BLaER1 treated with 17β-estradiol and CSF1 and Interleukin-3, amounts not matched to agents 10 nM and 100 nM (cell line): ENCODE data around the gene CEP76.

Source experiments
- H3K27ac ChIP-seq, 11 experiments: shearing (Covaris generic); formaldehyde crosslinking; 2 replicates each; pipeline ENCODE4 v1.8.1; 2022
- H3K27me3 ChIP-seq, 11 experiments: shearing (Covaris generic); formaldehyde crosslinking; 2 replicates each; pipeline ENCODE4 v1.8.1; 2022
- H3K36me3 ChIP-seq, 11 experiments: shearing (Covaris generic); formaldehyde crosslinking; 2 replicates each; pipeline ENCODE4 v1.8.1; 2022
- H3K4me1 ChIP-seq, 10 experiments: shearing (Covaris generic); formaldehyde crosslinking; 2 replicates each; pipeline ENCODE4 v1.8.1; 2022
- H3K4me2 ChIP-seq, 11 experiments: shearing (Covaris generic); formaldehyde crosslinking; 2 replicates each; pipeline ENCODE4 v1.8.1; 2022
- H3K4me3 ChIP-seq, 10 experiments: shearing (Covaris generic); formaldehyde crosslinking; 2 replicates each; pipeline ENCODE4 v1.8.1; 2022
- H3K9ac ChIP-seq, 11 experiments: shearing (Covaris generic); formaldehyde crosslinking; 2 replicates each; pipeline ENCODE4 v1.8.1; 2022
- H3K9me3 ChIP-seq, 11 experiments: shearing (Covaris generic); formaldehyde crosslinking; replicated peaks in 1 of 11; 2 replicates each; pipeline ENCODE4 v1.8.1; 2022
- H4K20me1 ChIP-seq, 11 experiments: shearing (Covaris generic); formaldehyde crosslinking; 2 replicates each; pipeline ENCODE4 v1.8.1; 2022
- Cebpa-rat ChIP-seq, 11 experiments: shearing (Covaris generic); IDR thresholded peaks; 2 replicates each; pipeline ENCODE4 v1.8.1; 2022

The CEP76 gene

DNA sequence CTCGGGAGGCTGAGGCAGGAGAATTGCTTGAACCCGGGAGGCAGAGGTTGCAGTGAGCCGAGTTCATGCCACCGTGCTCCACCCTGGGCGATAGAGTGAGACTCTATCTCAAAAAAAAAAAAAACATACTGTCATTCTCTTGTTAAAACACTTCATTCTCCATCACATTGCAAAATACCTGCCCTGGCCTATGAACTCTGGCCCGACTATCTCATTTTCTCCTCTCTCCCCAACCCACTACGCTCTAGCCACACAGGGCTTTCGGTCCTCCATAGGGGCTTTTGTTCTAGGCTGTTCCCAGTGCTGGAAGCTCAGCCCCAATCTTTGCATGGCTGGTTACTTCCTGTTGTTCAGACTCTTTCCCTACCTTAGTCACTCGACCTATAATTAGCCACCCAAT is 10.3 kb downstream of the CEP76 start:
- H3K4me2 ChIP-seq = no peak overlapping the region
- no peaks in the 10 kb centered on the region for H4K20me1 ChIP-seq
- no peaks in the 10 kb centered on the region for H3K27me3 ChIP-seq
- H3K4me1 ChIP-seq = peaks cover 0 to 31% (median 16%) of the 10 kb centered on the region in 10 experiments; a peak in 15 of 20 replicates
- H3K9ac ChIP-seq = no peak overlapping the region
- H3K36me3 ChIP-seq = peaks cover 25 to 81% (median 72%) of the 10 kb centered on the region in 11 experiments; a peak in 21 of 22 replicates
- H3K9me3 ChIP-seq = no peaks in the 10 kb centered on the region
- no peak overlapping the region for H3K4me3 ChIP-seq
- TF ChIP-seq Cebpa-rat (IDR thresholded peaks at IDR 0.05) = no peak
- H3K27ac ChIP-seq = no peak overlapping the region

DNA sequence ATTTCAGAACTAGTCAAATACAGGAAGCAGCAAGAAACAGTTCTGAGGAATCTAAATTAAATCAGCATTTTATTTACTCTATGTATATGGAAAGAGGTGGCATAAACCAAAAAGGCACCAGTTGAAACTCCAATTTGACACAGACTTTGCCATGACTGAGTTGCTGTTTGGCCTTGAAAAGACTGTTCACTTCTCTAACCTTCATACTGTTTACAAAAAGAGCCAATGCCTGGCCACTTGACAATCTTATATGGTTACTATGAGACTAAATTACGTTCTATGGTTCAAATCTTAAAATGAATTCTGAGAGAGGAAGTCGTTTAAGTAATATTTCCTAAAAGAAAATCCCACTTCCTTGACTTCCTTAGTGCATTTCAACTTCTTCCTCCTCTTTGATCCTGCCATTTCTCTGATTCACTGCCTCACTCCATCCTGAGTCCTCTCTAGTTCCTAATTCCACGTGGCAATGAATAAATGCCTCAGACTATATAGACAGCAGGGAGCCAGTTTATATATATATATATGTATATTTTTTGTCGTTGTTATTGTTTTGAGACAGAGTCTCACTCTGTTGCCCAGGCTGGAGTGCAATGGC is 13.2 kb downstream of the CEP76 start:
- TF ChIP-seq Cebpa-rat (IDR thresholded peaks at IDR 0.05) = no peak

DNA sequence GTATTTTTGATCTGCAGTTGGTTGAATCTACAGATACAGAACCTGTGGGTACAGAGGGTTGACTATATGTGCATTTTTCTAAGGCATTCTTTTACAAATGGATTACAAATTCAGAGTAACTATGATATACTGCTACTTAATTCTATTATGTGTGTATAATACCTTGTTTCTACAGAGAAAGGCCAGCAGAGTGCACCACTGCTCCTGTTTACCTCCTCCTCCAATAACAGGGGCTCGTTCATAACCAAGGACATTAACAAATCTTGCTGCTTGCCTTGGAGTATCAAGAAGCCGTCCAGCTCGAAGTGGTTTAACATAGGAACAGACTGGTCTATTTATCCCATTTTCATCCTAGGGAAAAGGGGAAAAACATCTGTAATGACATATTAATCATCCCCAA is 16.4 kb downstream of the CEP76 start:
- peaks cover 22 to 83% (median 68%) of the 10 kb centered on the region in 11 experiments for H3K36me3 ChIP-seq
- no peak overlapping the region for H3K27ac ChIP-seq

More for the DNA sequence above, 13.2 kb downstream of the CEP76 start:
- peaks cover 20 to 81% (median 70%) of the 10 kb centered on the region in 11 experiments; a peak in 21 of 22 replicates for H3K36me3 ChIP-seq
- peak overlapping the region in 9 of 11 experiments; percentile 7 to 54 (median 35); a peak in 13 of 22 replicates for H3K4me2 ChIP-seq
- no peaks in the 10 kb centered on the region for H3K27me3 ChIP-seq
- H4K20me1 ChIP-seq = no peaks in the 10 kb centered on the region
- H3K9me3 ChIP-seq = no peaks in the 10 kb centered on the region
- peak overlapping the region in 6 of 11 experiments; percentile 16 to 47 (median 28); a peak in 6 of 22 replicates for H3K27ac ChIP-seq
- H3K4me3 ChIP-seq = no peak overlapping the region
- no peak overlapping the region for H3K9ac ChIP-seq
- H3K4me1 ChIP-seq = peaks cover 0 to 31% (median 16%) of the 10 kb centered on the region in 10 experiments; a peak in 15 of 20 replicates

DNA sequence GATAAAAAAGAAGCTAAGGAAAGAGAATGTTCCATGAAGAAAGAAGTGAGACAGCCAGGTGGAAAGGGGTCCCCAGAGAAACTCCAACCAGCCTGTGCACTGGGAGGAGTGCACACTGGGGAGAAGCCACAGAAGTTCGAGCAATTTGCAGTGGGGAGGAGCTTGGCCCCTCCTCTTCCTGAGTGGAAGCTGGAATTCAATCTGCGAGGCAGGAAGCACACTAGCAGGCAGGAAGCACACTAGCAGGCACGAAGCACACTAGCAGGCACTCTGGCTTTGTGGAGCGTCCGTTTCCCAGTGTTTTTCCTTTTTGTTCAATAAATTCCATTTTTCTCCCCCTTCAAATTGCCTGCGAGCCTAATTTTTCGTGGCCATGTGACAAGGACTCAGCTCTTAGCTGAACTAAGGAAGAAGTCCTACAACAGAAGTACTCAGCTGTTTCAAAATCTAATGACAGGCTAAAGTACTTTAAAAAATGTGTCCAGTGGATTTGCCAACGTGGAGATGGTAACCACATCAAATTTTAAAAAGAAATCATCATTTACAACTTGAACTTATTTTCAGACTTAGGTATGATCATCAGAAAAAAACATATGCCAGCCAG is 23.2 kb downstream of the CEP76 start:
- no peaks in the 10 kb centered on the region for H3K9me3 ChIP-seq
- no peaks in the 10 kb centered on the region for H3K27me3 ChIP-seq
- H3K4me2 ChIP-seq = peak overlapping the region; percentile 35 to 79 (median 65)
- no peaks in the 10 kb centered on the region for H4K20me1 ChIP-seq
- H3K4me3 ChIP-seq = peak overlapping the region in 2 of 10 experiments; percentile 25 to 26; a peak in 3 of 20 replicates
- no peak for TF ChIP-seq Cebpa-rat (IDR thresholded peaks at IDR 0.05)
- peak overlapping the region; percentile 14 to 66 (median 50); a peak in 18 of 22 replicates for H3K9ac ChIP-seq
- H3K27ac ChIP-seq = peak overlapping the region; percentile 44 to 78 (median 59); a peak in 20 of 22 replicates
- peaks cover 12 to 16% (median 14%) of the 10 kb centered on the region in 10 experiments for H3K4me1 ChIP-seq
- H3K36me3 ChIP-seq = peaks cover 41 to 100% (median 85%) of the 10 kb centered on the region in 11 experiments

More for the DNA sequence above, 16.4 kb downstream of the CEP76 start:
- no peak for TF ChIP-seq Cebpa-rat (IDR thresholded peaks at IDR 0.05)
- no peaks in the 10 kb centered on the region for H4K20me1 ChIP-seq
- peaks cover 0 to 15% (median 11%) of the 10 kb centered on the region in 10 experiments; a peak in 15 of 20 replicates for H3K4me1 ChIP-seq
- H3K9me3 ChIP-seq = no peaks in the 10 kb centered on the region
- no peaks in the 10 kb centered on the region for H3K27me3 ChIP-seq
- H3K9ac ChIP-seq = no peak overlapping the region; a peak in 1 of 22 replicates
- H3K4me3 ChIP-seq = no peak overlapping the region
- no peak overlapping the region for H3K4me2 ChIP-seq

DNA sequence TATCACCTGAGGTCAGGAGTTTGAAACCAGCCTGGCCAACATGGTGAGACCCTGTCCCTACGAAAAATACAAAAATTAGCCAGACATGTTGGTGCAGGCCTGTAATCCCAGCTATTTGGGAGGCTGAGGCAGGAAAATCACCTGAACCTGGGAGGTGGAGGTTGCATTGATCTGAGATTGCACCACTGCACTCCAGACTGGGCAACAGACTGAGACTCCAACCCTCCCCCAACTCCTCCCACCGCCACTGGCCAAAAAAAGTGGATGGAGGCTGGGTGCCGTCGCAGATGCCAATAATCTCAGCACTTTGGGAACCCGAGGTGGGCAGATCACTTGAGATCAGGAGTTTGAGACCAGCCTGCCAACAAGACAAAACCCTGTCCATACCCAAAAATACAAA is 34.5 kb downstream of the CEP76 start:
- peaks cover 0 to 5% (median 0%) of the 10 kb centered on the region in 10 experiments; a peak in 2 of 20 replicates for H3K4me1 ChIP-seq
- H3K4me3 ChIP-seq = no peak overlapping the region
- H3K9me3 ChIP-seq = no peaks in the 10 kb centered on the region
- H3K9ac ChIP-seq = no peak overlapping the region
- H3K4me2 ChIP-seq = no peak overlapping the region
- H3K27me3 ChIP-seq = no peaks in the 10 kb centered on the region
- TF ChIP-seq Cebpa-rat (IDR thresholded peaks at IDR 0.05) = no peak
- peaks cover 13 to 51% (median 30%) of the 10 kb centered on the region in 11 experiments; a peak in 21 of 22 replicates for H3K36me3 ChIP-seq
- no peaks in the 10 kb centered on the region; a peak in 1 of 22 replicates for H4K20me1 ChIP-seq
- no peak overlapping the region for H3K27ac ChIP-seq

DNA sequence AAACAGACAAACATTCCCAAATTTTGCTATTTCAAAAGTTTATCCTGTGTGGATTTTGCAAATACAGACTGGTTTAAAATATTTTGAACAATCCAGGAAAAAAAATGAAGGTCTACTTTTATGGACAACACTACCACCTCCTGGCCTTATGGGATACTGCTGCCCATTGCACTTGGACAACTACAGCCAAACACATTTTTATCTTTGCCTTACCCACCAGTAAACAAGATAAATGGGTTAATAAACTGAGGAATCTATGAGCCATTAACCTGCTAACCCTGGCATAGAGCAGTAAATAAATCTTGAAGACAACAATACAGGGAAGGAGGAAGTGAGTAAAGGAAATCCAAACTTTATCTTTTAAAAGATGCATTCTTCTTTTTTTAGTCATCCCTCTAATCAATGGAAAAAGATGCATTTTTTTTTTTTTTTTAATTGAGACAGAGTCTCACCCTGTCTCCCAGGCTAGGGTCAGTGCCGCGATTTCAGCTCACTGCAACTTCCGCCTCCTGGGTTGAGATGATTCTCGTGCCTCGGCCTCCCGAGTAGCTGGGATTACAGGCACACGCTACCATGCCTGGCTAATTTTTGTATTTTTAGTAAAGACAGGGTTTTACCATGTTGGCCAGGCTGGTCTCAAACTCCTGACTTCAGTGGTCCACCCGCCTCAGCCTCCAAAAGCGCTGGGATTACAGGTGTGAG is 42.5 kb downstream of the CEP76 start:
- Histone ChIP-seq H3K27me3 (peaks cover 31 to 48% (median 47%) of the 10 kb centered on the region in 11 experiments), H3K27ac (no peak overlapping the region), H3K4me1 (peaks cover 0 to 19% (median 7%) of the 10 kb centered on the region in 10 experiments; a peak in 18 of 20 replicates), H3K4me3 (no peak overlapping the region), H3K36me3 (peaks cover 0 to 8% (median 0%) of the 10 kb centered on the region in 11 experiments; a peak in 3 of 22 replicates), H4K20me1 (peaks cover 3 to 29% (median 17%) of the 10 kb centered on the region in 11 experiments; a peak in 16 of 22 replicates), H3K9ac (no peak overlapping the region), H3K9me3 (no peaks in the 10 kb centered on the region), H3K4me2 (no peak overlapping the region)
- TF ChIP-seq Cebpa-rat (IDR thresholded peaks at IDR 0.05) = no peak

DNA sequence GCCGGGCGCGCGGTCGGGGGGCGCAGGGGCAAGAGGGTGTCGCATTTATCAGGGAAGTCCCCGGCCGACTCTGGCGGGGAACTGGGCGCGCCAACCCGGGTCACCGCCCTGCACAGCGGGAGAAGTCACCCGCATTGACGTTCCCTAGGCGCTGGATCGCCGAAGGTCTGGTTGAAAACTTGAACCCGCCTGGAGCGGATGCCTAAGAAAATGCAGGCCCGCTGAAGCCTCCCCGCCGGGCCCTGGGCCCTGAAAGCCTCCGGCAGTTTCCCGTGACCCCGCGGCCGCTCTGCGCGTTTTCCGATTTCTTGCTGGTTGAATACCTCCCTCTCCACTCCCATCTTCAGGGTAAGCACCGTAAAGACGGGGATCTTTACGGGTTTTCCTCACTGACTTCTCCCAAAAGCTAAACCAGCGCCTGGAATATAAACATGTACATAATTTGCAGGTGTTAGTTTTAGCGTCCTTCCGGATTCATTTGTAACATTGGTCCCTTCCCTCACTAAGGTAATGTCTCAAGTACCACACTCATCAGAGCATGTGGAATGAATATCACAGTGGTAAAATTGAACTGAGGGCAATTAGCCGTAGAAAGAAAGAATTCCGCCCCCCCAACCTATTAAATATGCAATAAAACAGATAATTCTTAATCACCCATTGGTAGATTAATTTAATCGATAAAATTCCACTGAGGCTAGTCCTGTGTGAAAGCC is 43.9 kb downstream of the CEP76 start:
- Histone ChIP-seq H3K4me1 (peaks cover 3 to 23% (median 7%) of the 10 kb centered on the region in 10 experiments; a peak in 19 of 20 replicates), H4K20me1 (peaks cover 3 to 31% (median 18%) of the 10 kb centered on the region in 11 experiments; a peak in 16 of 22 replicates), H3K9ac (peak overlapping the region in 9 of 11 experiments; percentile 60 to 92 (median 74); a peak in 16 of 22 replicates), H3K4me3 (peak overlapping the region; percentile 65 to 96 (median 80)), H3K9me3 (no peaks in the 10 kb centered on the region), H3K27ac (no peak overlapping the region), H3K4me2 (peak overlapping the region; percentile 72 to 99 (median 96)), H3K36me3 (peaks cover 0 to 7% (median 0%) of the 10 kb centered on the region in 11 experiments; a peak in 2 of 22 replicates), H3K27me3 (peaks cover 36 to 62% (median 55%) of the 10 kb centered on the region in 11 experiments)
- TF ChIP-seq Cebpa-rat (IDR thresholded peaks at IDR 0.05) = no peak
